Breast epithelium (tissue), 3 donors: Measurements from ENCODE around the gene ST6GALNAC6.

Experiments
- POLR2A ChIP-seq: fragments of 450-650 bp; IDR thresholded peaks from one replicate; pipeline ENCODE4 v1.6.1; 2016; ENCODE audit warnings: antibody characterized with exemption, mild to moderate bottlenecking, moderate library complexity
- POLR2AphosphoS5 ChIP-seq, 3 donors: sonication (generic); formaldehyde crosslinking; IDR thresholded peaks; one replicate each; pipeline ENCODE4 v1.6.1; 2017; ENCODE audit warnings: antibody characterized with exemption in 3 of 3
- TF ChIP-seq, protein P1 (sequence below), 3 donors: fragments of 450-650 bp; IDR thresholded peaks; one replicate each; pipeline ENCODE4 v1.5.1; 2016 to 2017; ENCODE audit warnings: antibody characterized with exemption in 3 of 3, mild to moderate bottlenecking in 3 of 3, moderate library complexity in 3 of 3

DNA sequence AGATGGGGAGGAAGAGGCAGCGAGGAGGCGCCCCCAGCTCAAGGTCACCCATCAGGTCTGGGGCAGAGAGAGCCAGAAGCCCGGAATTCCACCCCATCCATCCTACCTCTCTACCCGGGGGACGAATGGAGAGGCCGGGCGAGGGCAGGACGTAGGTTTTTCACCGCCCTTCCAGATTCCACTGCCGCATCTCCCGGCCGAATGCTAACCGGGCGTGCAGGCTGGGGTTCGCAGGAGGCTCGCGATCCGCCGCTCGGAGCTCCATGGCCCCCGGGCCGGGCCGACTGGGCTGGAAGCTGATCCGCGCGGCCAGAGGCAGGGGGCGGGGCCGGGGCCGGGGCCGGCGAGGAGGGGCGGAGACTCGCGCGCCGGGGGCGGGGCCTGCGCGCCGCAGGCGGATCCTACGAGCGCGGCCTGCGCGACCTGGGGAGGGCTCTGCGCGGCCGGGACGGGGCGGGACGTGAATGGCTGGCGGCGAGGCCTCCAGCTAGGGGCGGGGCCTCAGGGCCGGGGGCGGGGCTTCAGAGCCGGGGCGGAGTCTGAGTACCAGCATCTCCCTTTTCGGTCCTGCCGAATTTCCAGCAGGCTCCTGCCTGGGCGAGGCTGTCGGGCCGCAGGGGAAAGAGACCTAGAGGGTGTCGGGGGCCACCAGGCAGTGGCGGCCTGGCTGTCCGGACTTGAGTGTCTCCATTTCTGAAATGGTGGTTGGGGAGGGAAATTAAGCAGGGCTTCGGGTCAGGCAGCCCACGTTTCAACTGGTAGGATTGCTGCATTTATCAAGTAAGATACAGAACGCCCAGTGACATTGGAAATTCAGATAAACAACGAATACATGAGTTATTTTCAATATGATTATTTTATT is 17.5 kb upstream of the ST6GALNAC6 start, which contains the start of gene ST6GALNAC4:
- TF ChIP-seq, protein P1, sequence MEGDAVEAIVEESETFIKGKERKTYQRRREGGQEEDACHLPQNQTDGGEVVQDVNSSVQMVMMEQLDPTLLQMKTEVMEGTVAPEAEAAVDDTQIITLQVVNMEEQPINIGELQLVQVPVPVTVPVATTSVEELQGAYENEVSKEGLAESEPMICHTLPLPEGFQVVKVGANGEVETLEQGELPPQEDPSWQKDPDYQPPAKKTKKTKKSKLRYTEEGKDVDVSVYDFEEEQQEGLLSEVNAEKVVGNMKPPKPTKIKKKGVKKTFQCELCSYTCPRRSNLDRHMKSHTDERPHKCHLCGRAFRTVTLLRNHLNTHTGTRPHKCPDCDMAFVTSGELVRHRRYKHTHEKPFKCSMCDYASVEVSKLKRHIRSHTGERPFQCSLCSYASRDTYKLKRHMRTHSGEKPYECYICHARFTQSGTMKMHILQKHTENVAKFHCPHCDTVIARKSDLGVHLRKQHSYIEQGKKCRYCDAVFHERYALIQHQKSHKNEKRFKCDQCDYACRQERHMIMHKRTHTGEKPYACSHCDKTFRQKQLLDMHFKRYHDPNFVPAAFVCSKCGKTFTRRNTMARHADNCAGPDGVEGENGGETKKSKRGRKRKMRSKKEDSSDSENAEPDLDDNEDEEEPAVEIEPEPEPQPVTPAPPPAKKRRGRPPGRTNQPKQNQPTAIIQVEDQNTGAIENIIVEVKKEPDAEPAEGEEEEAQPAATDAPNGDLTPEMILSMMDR (IDR thresholded peaks at IDR 0.05), result no peak
- TF ChIP-seq POLR2A, result no peak
- peak in 2 of 3 donors; percentile 13 to 16 for TF ChIP-seq POLR2AphosphoS5 (IDR thresholded peaks at IDR 0.05)
